ENCODE results near the gene TRAF3. TPM values are rescaled to one million over a fixed set of nuclear protein-coding genes. Genes with fewer than 3 reads are reported as not detected.

TRAF3 gene
- total and polyA plus RNA-seq, 2 experiments from 2014 or later, result 6.3 to 19.7 TPM

DNA sequence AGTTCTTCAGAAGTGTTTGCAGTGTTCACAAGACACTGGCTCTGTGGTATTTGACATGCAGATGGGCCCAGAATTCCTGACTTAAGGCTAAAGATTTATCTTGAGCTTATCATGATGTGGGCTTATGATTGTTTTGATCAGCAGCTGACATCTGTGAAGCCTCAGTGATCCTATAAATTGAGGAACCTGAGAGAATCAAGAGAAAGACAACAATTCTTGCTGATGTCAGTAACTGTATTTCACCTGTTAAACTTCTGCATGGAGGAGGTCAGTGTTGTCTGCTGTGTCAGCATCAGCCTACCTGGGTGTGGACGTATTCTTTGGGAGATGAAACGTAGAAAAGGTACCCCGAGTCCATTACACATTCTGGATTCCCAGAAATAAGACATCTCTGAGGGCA, 33.3 kb downstream of the TRAF3 start:
- DNase-seq (ENCODE audit: low read depth in 1 of 2, low spot score in 1 of 2), result no peak
- Histone ChIP-seq H3K27me3 (no peaks in the 10 kb centered on the region), H3K36me3 (no peaks in the 10 kb centered on the region), H3K27ac (no peak overlapping the region), H3K4me3 (no peak overlapping the region), H3K4me1 (ENCODE audit: low read depth) (peaks cover 9% of the 10 kb centered on the region), H3K9me3 (ENCODE audit: low read depth) (no peaks in the 10 kb centered on the region)
- TF ChIP-seq, protein P1, sequence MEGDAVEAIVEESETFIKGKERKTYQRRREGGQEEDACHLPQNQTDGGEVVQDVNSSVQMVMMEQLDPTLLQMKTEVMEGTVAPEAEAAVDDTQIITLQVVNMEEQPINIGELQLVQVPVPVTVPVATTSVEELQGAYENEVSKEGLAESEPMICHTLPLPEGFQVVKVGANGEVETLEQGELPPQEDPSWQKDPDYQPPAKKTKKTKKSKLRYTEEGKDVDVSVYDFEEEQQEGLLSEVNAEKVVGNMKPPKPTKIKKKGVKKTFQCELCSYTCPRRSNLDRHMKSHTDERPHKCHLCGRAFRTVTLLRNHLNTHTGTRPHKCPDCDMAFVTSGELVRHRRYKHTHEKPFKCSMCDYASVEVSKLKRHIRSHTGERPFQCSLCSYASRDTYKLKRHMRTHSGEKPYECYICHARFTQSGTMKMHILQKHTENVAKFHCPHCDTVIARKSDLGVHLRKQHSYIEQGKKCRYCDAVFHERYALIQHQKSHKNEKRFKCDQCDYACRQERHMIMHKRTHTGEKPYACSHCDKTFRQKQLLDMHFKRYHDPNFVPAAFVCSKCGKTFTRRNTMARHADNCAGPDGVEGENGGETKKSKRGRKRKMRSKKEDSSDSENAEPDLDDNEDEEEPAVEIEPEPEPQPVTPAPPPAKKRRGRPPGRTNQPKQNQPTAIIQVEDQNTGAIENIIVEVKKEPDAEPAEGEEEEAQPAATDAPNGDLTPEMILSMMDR (IDR thresholded peaks at IDR 0.05; ENCODE audit: low read depth, low read length), result no peak

DNA sequence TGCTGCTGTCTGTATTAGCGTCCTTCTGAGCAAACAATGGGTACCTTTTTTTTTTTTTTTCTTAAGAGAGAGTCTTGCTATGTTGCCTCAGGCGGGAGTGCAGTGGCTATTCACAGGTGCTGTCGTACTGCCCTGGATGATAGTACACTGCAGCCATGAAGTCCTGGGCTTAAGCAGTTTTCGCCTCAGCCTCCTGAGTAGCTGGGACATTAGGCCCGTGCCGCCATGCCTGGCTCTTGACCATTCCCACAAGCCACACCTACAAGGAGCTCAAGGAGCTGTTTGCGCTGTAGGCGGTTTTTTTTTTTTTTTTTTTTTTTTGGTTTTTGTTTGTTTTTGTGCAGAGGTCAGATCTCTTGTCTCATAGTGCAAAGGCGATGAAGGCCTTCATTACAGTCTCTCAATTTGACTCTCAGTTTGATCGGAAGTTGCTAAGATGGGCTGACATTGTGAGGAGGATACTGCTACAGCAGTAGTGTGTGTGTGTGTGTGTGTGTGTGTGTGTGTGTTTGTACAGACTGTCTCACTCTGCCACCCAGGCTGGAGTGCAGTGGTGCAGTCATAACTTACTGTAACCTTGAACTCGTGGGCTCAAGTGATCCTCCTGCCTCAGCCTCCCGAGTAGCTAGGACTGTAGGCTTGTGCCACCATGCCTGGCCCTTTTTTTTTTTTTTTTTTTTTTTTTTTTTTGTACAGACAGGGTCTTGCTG, 34.2 kb downstream of the TRAF3 start:
- Histone ChIP-seq H3K27ac (no peak overlapping the region), H3K4me1 (ENCODE audit: low read depth) (peaks cover 9% of the 10 kb centered on the region), H3K36me3 (no peaks in the 10 kb centered on the region), H3K27me3 (no peaks in the 10 kb centered on the region), H3K9me3 (ENCODE audit: low read depth) (no peaks in the 10 kb centered on the region), H3K4me3 (no peak overlapping the region)
- TF ChIP-seq, protein P1 (IDR thresholded peaks at IDR 0.05; ENCODE audit: low read depth, low read length), result no peak
- DNase-seq (ENCODE audit: low read depth in 1 of 2, low spot score in 1 of 2), result no peak

DNA sequence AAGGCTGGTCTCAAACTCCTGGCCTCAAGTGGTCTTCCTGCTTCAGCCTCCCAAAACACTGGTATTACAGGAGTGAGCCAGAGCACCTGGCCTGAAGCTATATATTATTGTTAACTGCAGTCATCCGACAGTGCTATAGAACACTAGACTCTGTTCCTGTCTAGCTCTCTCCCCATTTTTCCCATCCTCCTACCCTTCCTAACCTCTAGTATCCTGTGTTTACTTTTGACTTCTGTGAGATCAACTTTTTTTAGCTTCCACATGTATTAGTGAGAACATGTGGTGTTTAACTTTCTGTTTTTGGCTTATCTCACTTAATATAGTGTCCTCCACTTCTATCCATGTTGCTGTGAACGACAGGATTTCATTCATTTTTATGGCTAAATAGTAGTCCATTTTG, 34.7 kb downstream of the TRAF3 start:
- Histone ChIP-seq H3K9me3 (ENCODE audit: low read depth) (no peaks in the 10 kb centered on the region), H3K4me3 (no peak overlapping the region), H3K4me1 (ENCODE audit: low read depth) (peaks cover 4% of the 10 kb centered on the region), H3K36me3 (no peaks in the 10 kb centered on the region), H3K27ac (no peak overlapping the region), H3K27me3 (no peaks in the 10 kb centered on the region)
- TF ChIP-seq, protein P1 (IDR thresholded peaks at IDR 0.05; ENCODE audit: low read depth, low read length), result no peak
- DNase-seq (ENCODE audit: low read depth in 1 of 2, low spot score in 1 of 2), result no peak

DNA sequence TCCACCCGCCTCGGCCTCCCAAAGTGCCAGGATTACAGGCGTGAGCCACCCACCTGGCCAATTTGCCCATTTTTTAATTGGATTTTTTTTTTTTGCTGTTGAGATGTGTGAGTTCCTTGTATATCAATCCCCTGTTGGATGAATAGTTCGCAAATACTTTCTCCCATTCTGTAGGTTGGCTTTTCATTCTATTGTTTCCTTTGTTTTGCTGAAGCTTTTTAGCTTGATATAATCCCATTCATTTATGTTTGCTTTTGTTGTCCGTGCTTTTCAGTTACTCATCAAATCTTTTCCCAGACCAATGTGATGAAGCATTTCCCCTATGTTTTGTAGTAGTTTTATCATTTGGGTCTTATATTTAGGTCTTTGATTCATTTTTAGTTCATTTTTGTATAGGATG, 36.4 kb downstream of the TRAF3 start:
- no peaks in the 10 kb centered on the region for H3K9me3 ChIP-seq (ENCODE audit: low read depth)
- no peaks in the 10 kb centered on the region for H3K36me3 ChIP-seq
- DNase-seq (ENCODE audit: low read depth in 1 of 2, low spot score in 1 of 2), result no peak
- TF ChIP-seq, protein P1 (IDR thresholded peaks at IDR 0.05; ENCODE audit: low read depth, low read length), result no peak
- no peaks in the 10 kb centered on the region for H3K4me1 ChIP-seq (ENCODE audit: low read depth)
- no peak overlapping the region for H3K4me3 ChIP-seq
- H3K27me3 ChIP-seq, result no peaks in the 10 kb centered on the region
- H3K27ac ChIP-seq, result no peak overlapping the region

DNA sequence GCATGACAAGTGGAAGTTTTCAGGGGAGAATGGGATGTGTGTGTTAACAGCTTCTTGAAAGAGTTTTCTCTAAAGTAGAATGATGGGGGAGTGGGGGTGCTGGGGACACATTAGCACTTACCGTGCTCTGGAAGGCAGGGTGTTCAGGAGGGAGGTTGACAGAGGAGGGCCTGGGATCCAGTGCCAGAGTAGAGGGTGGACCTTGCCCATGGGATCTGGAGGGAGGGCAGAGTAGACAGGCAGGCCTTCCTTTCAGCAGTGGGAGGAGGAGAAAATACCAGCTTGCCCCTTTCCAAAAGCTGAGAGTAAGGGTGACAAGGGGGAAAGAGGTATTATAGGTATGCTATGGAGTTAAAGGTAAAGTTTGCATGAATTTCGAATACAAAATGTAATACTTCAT, 40.1 kb downstream of the TRAF3 start:
- H3K4me3 ChIP-seq, result no peak overlapping the region
- no peaks in the 10 kb centered on the region for H3K4me1 ChIP-seq (ENCODE audit: low read depth)
- no peak for DNase-seq (ENCODE audit: low read depth in 1 of 2, low spot score in 1 of 2)
- no peaks in the 10 kb centered on the region for H3K36me3 ChIP-seq
- H3K9me3 ChIP-seq (ENCODE audit: low read depth), result no peaks in the 10 kb centered on the region
- TF ChIP-seq, protein P1 (IDR thresholded peaks at IDR 0.05; ENCODE audit: low read depth, low read length), result no peak
- no peaks in the 10 kb centered on the region for H3K27me3 ChIP-seq
- H3K27ac ChIP-seq, result no peak overlapping the region

Data from cardiac muscle cell (in vitro differentiated cells and primary cell).